Measurements from ENCODE around the gene EVI5.

- no peak for TF ChIP-seq CTCF (conservative IDR thresholded peaks at IDR 0.05 in 1 of 2, IDR thresholded peaks at IDR 0.05 in 1 of 2; ENCODE audit: extremely low read depth in 1 of 2, insufficient read depth in 1 of 2, low read depth in 1 of 2, low read length in 2 of 2)
- no peak for TF ChIP-seq EZH2 (IDR thresholded peaks at IDR 0.05; ENCODE audit: borderline replicate concordance, low read length)
These were observed 93.0 kb downstream of the EVI5 start for GRCh38 chr1:92691925-92692324.
